DMS114 treated with DMSO at 0.1 percent for 48 hours (cell line): ENCODE data around the gene GOLGA6L10.
"Not testable (repeated sequence)": the region's sequence is repeated elsewhere in the genome, so short reads cannot be mapped to it uniquely, and the experiment has no call there.

ENCODE experiments used
- DNase-seq: peaks from one replicate; lab custom pipeline; 2025; ENCODE audit not compliant: unreplicated experiment; lab: John Stamatoyannopoulos, UW

The GOLGA6L10 gene

DNA sequence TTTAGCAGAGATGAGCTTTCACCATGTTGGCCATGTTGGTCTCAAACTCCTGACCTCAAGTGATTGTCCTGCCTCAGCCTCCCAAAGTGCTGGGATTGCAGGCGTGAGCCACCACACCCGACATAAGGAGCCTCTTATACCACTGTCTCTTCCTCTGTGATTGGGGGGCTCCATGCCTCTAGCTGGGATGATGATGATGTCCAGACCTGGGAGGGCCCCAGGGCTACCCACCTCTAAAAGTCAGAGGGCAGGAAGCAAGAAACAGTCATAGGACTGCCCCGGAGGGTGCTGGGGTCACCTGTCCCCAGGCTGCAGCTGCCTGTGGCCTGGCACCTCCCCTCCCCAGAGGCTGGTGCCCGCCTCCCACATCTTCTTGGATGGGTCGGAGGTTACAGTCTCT lies 5.4 kb downstream of the GOLGA6L10 start:
- not testable (repeated sequence) for DNase-seq

DNA sequence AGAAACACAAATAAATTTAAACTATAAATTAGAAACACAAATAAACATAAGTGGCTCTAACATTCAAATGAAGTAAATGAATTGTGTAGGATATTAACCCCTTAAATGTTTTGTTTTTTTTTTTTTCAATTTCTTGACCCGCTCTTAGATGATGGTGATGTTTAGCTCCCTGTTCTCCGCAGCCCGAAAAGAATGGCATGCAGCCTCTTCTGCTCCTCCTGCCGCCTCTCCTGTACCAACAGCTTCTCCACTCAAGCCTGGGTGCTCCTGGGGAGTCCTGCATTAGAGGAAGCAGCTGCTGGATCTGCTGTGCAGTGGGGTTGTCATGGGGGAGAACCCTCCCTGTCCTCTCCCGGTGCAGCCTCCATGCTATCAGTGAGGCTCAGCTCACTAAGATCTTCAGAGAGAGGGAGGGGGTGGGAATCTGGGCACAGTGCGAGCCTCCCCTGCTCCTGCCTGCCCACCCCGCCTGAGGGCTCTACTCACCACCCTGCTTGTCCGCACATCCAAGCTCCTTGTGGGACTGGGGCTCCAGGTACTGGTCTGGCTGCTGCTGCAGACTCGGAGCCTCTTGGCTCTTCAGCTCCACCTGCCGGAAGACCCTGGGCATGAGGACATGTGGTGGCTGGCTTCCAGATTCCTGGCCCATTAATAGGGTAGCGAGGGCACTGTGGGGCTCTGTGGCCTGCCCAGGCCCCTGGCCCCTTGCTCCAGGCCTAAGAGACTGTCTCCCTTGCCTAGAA lies 6.5 kb downstream of the GOLGA6L10 start:
- DNase-seq = not testable (repeated sequence)

DNA sequence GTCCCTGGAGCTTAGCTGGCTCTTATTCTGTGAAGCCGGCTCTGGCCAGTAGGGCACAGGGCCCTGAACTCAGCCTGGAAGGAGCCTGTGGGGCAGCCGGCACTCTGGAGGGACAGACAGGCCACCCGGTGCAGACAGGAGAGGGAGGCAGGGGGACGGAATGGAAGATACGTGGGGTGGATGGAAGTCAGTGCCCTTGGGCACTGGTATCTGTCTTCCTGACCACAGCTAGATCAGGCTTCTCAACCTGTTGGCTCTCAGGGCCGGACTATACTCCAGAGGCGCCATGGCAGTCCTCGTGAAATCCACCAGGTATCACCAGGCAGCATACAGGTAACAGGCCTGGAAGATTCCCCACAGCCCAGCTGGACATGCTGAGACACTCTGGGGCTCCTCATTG lies 10.7 kb downstream of the GOLGA6L10 start:
- DNase-seq = not testable (repeated sequence)

DNA sequence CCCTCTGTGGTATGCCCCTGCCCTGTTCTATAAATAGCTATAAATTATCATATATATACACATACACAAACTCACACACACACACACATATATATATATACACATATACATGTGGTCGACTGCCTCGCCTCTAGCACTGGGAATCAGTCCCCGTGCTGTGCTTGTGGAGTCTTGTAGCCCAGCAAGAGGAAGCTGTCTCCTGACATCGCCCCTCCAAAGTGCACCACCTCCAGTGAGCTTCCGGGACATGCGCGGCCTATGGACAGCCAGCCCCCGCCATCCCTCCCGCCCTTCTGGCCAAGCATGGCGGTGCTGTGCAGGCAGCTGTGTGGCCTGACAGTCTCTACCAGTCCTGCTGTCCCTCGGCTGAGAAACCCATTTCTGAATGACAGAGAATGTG lies 11.2 kb downstream of the GOLGA6L10 start:
- not testable (repeated sequence) for DNase-seq

DNA sequence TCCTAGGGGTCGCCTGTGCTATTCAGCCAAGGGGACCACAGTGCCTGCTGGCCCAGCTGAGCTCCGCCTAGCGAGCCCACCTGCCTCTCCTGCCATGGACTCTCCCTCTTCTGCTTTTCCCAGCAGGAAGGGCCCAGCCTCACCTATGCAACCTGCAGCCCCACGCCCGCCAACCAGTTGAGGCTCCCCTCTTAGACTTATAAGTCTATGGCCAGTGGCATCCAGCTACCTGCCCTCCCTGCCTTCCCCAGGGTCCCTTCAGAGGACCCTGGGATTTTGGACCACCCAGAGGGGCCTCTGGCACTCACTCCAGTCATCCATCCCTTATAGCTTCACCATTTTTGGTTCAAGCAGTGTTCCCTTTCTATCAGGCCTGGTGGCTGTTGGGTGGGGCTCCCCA lies 12.2 kb downstream of the GOLGA6L10 start:
- DNase-seq = not testable (repeated sequence)

DNA sequence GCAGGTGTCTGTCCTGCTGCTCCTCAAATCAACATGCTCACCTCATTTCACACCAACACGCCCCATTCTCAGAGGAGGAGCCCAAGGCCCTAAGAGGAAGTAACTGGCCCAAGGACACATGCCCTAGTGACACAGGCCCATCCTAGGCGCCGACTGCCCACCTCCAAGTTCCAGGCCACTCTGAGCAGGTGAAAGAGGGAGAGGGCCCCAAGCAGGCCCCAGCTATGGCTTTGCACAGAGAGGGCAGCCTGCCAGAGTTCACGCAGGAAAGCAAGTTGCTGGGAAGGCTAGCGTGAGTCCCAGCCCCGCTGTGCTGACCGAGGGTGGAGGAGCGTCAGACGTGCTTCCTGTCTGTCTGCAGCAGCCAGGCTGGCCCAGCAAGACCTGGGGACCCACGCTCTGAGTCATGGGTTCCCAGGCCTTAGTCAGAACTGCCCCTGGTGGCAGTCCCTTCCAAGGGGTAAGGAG lies 13.1 kb downstream of the GOLGA6L10 start:
- not testable (repeated sequence) for DNase-seq

DNA sequence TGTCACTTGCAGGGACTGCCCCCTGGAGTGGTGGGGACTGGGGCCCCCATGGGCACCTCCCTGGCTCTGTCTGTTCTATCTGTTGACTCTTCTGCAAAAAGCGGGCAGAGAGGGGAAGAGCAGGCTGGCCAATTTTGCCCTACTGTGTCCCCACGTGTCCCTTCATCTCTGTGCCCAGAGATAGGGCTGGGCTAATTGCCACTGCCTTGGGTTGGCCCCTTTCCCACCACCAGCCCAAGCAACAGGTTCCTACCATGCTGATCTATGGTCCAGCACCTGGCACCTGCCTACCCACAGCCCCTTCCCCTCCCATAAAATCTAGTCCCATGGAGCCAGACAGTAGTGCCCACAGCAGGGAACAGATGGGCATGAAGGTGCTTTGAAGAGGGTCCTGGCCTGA lies 14.3 kb downstream of the GOLGA6L10 start:
- DNase-seq = not testable (repeated sequence)

DNA sequence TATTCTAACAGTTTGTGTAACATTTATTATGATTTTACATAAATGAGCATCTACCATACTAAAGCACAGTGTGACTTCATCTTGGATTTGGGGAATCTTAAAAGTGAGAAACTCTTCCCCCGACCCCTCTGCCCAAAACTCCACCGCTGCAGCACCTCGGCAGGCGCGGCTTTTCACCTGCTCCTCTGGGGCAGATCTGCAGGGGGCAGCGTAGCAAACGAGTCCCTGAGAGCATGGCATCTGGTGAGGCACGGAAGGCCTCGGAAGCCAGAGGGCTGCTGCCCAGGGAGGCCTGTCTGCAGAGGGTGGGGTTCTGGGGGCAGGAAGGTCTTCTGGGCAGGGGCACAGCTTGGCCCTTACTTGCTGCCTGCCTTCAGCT lies 14.7 kb downstream of the GOLGA6L10 start:
- not testable (repeated sequence) for DNase-seq

DNA sequence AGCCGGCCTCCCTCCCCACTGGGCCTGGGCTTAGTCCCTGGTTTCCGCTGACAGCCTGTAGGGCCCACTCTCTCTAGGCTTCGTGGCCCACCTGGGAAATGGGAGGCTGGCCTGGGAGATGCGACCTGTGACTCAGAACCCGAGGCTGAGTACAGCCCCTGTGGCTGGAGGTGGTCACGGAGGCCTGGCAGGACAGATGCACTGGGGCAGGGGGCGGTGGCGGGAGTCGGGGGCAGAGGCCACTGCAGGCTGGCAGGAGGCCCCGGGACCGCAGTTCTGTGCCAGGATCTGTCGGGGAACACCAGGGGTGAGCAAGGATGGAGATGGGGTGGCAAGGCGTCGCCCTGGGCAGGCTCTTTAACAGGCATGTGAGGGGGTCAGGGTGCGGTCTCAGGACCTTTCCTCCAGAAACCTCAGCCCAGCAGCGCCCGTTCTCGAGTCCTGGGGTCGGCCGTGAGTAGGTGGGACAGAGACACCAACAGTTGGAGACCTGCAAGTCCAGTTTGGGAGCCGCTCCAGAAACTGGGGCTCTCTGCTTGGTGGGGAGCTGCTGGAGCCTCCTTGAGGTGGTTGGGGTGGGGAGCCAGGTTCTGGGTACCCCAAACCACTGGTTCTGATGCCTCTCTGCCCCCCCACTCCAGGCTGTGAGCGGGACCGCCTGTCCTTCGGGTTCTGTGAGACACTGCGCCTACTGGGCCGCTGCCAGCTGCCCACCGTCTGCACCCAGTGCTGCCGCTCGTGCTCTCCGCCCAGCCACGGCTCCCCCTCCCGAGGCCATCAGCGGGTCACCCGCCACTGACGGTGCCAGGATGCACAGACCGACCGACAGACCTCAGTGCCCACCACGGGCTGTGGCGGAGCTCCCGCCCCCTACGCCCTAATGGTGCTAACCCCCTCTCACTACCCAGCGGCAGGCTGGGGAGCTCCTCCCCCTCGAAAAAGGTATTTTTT lies 15.4 kb downstream of the GOLGA6L10 start:
- not testable (repeated sequence) for DNase-seq

DNA sequence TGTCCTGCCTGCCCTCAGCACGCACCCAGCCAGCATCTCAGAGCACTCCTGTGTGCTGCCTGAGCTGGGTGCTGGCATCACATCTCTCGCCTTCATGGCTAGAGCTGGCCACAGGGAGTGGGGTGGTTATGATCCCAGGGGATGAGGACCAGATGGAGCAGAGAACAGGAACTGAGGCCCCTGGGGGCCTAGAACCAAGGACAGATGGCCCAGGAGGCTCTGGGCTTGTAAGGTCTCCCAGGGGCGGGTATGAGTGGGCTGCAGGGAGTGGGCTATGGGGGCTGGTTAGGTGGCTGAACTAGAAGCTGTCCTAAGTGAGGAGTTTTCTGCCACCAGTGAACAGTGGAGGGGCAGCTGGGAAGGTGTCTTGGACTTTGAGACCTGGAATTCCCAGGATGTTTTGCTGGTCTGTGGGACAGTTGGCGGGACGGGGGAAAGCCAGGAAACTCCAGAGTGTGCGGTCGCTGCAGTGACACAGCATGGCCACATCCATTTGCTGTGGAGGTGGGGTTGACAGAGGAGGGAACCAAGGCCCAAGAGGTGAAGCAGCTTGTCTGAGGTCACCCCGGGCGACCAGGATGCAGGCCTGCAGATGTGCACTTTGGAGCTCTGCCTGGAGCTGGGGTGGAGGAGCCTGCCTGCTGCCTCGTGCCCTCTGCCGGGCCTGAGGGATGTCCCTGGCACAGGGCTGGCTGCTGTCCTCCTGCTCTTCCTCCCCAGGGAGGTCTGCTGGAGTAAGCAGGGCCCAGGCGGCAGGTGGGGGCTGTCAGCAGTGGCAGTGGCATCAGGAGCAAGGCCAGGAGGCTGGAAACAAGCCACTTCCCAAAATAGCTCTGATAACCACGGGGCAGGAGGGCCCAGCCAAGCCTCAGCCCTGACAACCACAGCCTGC lies 16.3 kb downstream of the GOLGA6L10 start:
- not testable (repeated sequence) for DNase-seq

DNA sequence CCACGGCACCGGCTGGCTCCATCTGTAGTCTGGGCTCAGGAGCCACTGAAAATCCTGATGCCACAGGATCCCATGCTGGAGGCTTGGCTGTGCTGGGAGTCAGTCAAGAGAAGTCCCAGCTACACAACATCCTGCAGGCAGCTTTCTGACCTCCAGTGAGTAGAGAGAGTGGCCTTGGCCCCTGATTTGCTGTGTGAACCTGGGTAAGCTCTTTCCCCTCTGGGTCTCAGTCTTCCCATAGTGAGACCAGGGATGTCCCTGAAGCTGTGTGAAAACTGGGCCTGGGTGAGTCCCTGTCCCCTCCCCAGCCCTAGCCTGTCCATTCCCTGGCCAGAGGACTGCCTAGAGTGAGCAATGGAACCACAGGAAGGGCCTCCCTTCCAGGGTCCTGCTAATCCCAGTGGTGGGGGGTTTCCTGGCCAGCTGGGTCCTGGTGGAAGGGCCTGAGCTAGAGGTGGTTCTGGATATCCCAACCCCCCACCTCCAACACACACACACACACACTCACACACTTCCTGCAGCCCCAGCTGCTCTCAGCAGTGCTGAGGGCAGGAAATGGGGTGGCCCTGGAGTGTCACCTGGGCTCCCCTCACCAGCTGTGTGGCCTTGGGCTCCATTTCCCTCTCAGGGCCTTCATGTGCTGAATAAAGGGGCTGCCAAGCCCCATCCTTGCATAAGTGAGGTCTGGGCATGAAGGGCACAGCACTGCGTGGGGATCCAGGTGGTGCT lies 17.5 kb downstream of the GOLGA6L10 start:
- not testable (repeated sequence) for DNase-seq

DNA sequence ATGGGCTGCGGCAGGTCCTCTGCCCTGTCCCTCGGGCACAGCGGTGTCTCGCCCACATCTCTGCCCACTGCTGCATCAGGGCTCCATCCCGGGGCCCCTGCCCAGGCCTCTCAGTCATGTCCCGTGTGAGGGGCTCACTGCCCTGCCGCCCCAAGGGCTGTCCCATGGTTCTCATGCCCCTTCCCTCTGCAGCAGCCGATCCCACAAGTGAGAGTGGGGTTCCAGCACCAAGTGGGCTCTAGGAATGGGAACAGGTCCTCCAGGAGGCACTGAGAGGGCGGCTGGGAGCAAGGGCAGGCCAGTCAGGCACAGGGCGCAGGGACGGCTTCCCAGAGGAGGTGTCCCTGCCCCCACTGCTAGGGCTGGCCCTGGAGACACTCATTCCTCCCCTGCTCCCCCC lies 18.4 kb downstream of the GOLGA6L10 start:
- DNase-seq = not testable (repeated sequence)

DNA sequence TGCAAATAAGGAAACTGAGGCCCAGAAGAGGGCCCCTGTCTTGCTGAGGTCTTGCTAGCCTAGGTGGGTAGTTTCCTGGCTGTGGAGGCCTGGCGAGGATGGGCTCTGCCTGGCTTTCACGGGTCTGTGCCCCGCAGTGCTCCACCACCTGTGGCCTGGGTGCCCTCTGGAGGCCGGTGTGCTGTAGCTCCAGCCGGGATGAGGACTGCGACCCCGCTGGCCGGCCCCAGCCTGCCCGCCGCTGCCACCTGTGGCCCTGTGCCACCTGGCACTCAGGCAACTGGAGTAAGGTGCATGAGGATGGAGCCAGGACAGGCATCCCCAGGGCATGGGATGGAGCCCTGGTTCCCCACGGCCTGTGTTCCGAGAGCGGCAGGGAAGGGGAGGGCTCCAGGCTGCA lies 20.2 kb downstream of the GOLGA6L10 start:
- not testable (repeated sequence) for DNase-seq

DNA sequence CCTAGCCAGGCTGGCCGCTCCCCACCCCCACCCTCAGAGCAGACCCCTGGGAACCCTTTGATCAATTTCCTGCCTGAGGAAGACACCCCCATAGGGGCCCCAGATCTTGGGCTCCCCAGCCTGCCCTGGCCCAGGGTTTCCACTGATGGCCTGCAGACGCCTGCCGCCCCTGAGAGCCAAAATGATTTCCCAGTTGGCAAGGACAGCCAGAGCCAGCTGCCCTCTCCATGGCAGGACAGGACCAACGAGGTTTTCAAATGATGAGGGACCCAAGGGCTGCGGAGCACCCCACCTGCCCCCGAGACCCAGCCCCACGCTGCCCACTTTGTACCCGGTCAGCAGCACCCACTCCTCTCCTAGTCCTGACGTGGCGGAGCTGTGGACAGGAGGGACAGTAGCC lies 21.9 kb downstream of the GOLGA6L10 start:
- DNase-seq = not testable (repeated sequence)

DNA sequence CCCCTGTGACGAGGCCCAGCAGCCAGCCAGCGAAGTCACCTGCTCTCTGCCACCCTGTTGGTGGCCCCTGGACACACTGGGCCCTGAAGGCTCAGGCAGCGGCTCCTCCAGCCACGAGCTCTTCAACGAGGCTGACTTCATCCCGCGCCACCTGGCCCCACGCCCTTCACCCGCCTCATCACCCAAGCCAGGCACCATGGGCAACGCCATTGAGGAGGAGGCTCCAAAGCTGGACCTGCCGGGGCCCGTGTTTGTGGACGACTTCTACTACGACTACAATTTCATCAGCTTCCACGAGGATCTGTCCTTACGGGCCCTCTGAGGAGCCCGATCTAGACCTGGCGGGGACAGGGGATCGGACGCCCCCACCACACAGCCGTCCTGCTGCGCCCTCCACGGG lies 22.4 kb downstream of the GOLGA6L10 start:
- DNase-seq = not testable (repeated sequence)

DNA sequence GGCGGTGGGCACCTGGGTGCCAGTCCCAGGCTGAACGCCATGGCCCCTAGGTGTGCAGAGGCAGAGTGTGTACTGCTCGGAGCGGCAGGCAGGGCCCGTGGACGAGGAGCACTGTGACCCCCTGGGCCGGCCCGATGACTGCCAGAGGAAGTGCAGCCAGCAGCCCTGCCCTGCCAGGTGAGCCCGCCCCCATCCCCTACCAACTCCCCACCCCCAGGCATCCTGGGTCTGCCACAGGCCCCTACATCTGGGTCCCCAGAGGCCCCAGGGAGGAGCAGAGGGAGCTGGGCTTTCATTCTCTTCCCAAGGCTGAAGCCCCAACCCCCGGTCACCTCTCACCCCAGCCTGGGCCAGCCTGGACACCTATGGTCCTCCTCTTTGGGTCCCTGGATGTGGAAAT lies 23.6 kb downstream of the GOLGA6L10 start:
- DNase-seq = not testable (repeated sequence)

DNA sequence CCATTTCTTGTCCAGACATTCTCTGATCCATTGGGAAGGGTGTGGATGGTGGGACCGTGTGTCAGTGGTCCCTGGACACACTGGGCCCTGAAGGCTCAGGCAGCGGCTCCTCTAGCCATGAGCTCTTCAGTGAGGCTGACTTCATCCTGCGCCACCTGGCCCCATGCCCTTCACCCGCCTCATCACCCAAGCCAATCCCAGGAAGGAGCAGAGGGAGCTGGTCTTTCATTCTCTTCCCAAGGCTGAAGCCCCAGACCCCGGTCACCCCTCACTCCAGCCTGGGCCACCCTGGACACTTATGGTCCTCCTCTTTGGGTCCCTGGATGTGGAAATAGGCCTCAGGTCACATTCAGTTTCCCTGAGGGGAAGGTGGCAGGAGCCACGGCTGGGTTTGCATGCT lies 24.4 kb downstream of the GOLGA6L10 start:
- not testable (repeated sequence) for DNase-seq

DNA sequence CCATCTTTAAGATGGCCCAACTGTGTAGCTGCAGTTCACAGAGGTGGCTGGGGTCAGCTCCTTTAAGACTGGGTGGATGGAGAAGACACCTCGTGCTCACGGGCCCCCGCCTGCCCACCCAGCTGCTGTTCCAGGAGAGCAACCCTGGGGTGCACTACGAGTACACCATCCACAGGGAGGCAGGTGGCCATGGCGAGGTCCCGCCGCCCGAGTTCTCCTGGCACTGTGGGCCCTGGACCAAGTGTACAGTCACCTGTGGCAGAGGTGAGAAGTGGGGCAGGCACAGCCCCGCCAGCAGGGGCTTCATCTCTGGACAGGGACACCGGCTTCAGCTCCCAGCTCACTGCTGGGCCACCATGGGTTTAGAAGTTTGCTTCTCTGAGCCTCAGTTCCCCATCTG lies 26.8 kb downstream of the GOLGA6L10 start:
- DNase-seq = not testable (repeated sequence)

DNA sequence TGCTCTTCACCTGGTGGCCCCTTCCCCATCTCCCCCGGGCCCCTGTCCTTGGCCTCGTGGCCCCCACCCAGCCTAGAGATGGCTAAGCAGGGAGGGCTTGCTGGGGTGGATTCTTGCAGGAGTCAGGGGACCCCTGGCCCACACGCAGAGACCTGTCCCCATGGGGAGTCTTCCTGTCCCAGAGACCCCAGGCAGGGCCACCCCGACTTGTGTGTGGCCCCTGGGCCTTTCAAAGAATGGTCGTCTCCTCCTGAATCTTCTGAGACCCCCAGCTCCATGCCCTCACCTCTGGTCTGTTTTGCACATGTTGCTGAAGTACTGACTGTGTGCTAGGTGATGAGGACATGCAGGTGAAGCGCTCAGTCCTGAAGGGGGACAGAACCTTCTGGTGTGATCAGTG lies 28.4 kb downstream of the GOLGA6L10 start:
- not testable (repeated sequence) for DNase-seq
